ENCODE data around the gene KRTCAP2. TPM values are rescaled to one million over a fixed set of nuclear protein-coding genes. Genes with fewer than 3 reads are reported as not detected.

KRTCAP2 gene
- total and polyA plus RNA-seq, 2 experiments from 2014 or later: 191 to 440 TPM

- H3K9me2 ChIP-seq (replicated peaks; ENCODE audit: insufficient read depth): no peaks in the 10 kb centered on the region
- H3K4me2 ChIP-seq: peak overlapping the region; percentile 82
- no peaks in the 10 kb centered on the region for H3K9me3 ChIP-seq (ENCODE audit: low read depth)
- peak; percentile 48 for DNase-seq (ENCODE audit: low spot score)
- H3K27ac ChIP-seq: peak overlapping the region; percentile 40
- H3K36me3 ChIP-seq (replicated peaks; ENCODE audit: insufficient read depth, low read depth): no peaks in the 10 kb centered on the region
- TF ChIP-seq, protein P1, sequence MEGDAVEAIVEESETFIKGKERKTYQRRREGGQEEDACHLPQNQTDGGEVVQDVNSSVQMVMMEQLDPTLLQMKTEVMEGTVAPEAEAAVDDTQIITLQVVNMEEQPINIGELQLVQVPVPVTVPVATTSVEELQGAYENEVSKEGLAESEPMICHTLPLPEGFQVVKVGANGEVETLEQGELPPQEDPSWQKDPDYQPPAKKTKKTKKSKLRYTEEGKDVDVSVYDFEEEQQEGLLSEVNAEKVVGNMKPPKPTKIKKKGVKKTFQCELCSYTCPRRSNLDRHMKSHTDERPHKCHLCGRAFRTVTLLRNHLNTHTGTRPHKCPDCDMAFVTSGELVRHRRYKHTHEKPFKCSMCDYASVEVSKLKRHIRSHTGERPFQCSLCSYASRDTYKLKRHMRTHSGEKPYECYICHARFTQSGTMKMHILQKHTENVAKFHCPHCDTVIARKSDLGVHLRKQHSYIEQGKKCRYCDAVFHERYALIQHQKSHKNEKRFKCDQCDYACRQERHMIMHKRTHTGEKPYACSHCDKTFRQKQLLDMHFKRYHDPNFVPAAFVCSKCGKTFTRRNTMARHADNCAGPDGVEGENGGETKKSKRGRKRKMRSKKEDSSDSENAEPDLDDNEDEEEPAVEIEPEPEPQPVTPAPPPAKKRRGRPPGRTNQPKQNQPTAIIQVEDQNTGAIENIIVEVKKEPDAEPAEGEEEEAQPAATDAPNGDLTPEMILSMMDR (IDR thresholded peaks at IDR 0.05; ENCODE audit: poor library complexity): no peak
- TF ChIP-seq EZH2 (IDR thresholded peaks at IDR 0.05; ENCODE audit: borderline replicate concordance) (no peak), EZH2phosphoT487 (IDR thresholded peaks at IDR 0.05; ENCODE audit: low read depth, severe bottlenecking, unreplicated experiment) (no peak)
- H2AFZ ChIP-seq: peak overlapping the region; percentile 2
- H3K4me3 ChIP-seq: peak overlapping the region; percentile 45
- peaks cover 13% of the 10 kb centered on the region for H3K4me1 ChIP-seq (ENCODE audit: insufficient read depth)
- no peaks in the 10 kb centered on the region for H4K20me1 ChIP-seq (ENCODE audit: insufficient read depth, poor library complexity, severe bottlenecking)
- 13% methylated on average over 12 of the region's 35 CpGs for WGBS (ENCODE audit: low lambda C conversion rate, missing lambda C conversion rate)
- H3K27me3 ChIP-seq: peaks cover 5% of the 10 kb centered on the region
- peaks cover 22% of the 10 kb centered on the region for H3K79me2 ChIP-seq
These were observed 1.5 kb upstream of the KRTCAP2 start for GRCh38 chr1:155174324-155175280.

GRCh38 chr1:155173478-155174323, 597 bp upstream of the KRTCAP2 start, which contains the start of gene TRIM46:
TSS of gene TRIM46 (plus strand) at chr1:155173849. CDS start at chr1:155173967, 118 bp downstream.
- Histone ChIP-seq H2AFZ (peak within 1 kb of the TSS; percentile 83), H3K27me3 (peaks cover 5% of the 10 kb centered on the region), H3K4me3 (peak within 1 kb of the TSS; percentile 79), H3K36me3 (replicated peaks; ENCODE audit: insufficient read depth, low read depth) (no peaks in the 10 kb centered on the region), H3K4me2 (peak within 1 kb of the TSS; percentile 92), H3K9me2 (replicated peaks; ENCODE audit: insufficient read depth) (no peaks in the 10 kb centered on the region), H3K79me2 (peaks cover 22% of the 10 kb centered on the region), H4K20me1 (ENCODE audit: insufficient read depth, poor library complexity, severe bottlenecking) (no peaks in the 10 kb centered on the region), H3K27ac (peak within 1 kb of the TSS; percentile 97), H3K4me1 (ENCODE audit: insufficient read depth) (peaks cover 13% of the 10 kb centered on the region), H3K9me3 (ENCODE audit: low read depth) (no peaks in the 10 kb centered on the region)
- 1% methylated on average over 33 of the region's 38 CpGs for WGBS (ENCODE audit: low lambda C conversion rate, missing lambda C conversion rate)
- peak; percentile 48 for DNase-seq (ENCODE audit: low spot score)
- TF ChIP-seq, protein P1 (IDR thresholded peaks at IDR 0.05; ENCODE audit: poor library complexity): no peak
- TF ChIP-seq EZH2 (IDR thresholded peaks at IDR 0.05; ENCODE audit: borderline replicate concordance): peak; percentile 63

- H3K9me2 ChIP-seq (replicated peaks; ENCODE audit: insufficient read depth): no peaks in the 10 kb centered on the region
- H3K4me2 ChIP-seq: peak overlapping the region; percentile 92
- H3K27ac ChIP-seq: peak overlapping the region; percentile 97
- H3K36me3 ChIP-seq (replicated peaks; ENCODE audit: insufficient read depth, low read depth): no peaks in the 10 kb centered on the region
- H3K79me2 ChIP-seq: peaks cover 22% of the 10 kb centered on the region
- peak overlapping the region; percentile 79 for H3K4me3 ChIP-seq
- H3K9me3 ChIP-seq (ENCODE audit: low read depth): no peaks in the 10 kb centered on the region
- TF ChIP-seq EZH2phosphoT487 (IDR thresholded peaks at IDR 0.05; ENCODE audit: low read depth, severe bottlenecking, unreplicated experiment) (no peak), EZH2 (IDR thresholded peaks at IDR 0.05; ENCODE audit: borderline replicate concordance) (no peak)
- TF ChIP-seq, protein P1 (IDR thresholded peaks at IDR 0.05; ENCODE audit: poor library complexity): no peak
- peaks cover 5% of the 10 kb centered on the region for H3K27me3 ChIP-seq
- H4K20me1 ChIP-seq (ENCODE audit: insufficient read depth, poor library complexity, severe bottlenecking): no peaks in the 10 kb centered on the region
- DNase-seq (ENCODE audit: low spot score): no peak
- 57% methylated on average over 8 of the region's 8 CpGs for WGBS (ENCODE audit: low lambda C conversion rate, missing lambda C conversion rate)
- peak overlapping the region; percentile 83 for H2AFZ ChIP-seq
- H3K4me1 ChIP-seq (ENCODE audit: insufficient read depth): peaks cover 14% of the 10 kb centered on the region
These were observed 1.0 kb downstream of the KRTCAP2 start for GRCh38 chr1:155171836-155172731.

Data from hepatocyte (in vitro differentiated cells).